K562 (cell line): ENCODE data around the gene IL17REL. TPM values are rescaled to one million over a fixed set of nuclear protein-coding genes. Genes with fewer than 3 reads are reported as not detected.

Experiments
- CBX8 ChIP-seq: fragments of 200-600 bp; sonication (generic); IDR thresholded peaks from 2 replicates; pipeline ENCODE4 v1.6.1; 2012; ENCODE audit warnings: borderline replicate concordance, mixed run types, low read depth, mild to moderate bottlenecking, moderate library complexity, mixed read lengths, low read length, control low read depth, inconsistent platforms; ENCODE audit not compliant: poor library complexity, severe bottlenecking; ENCODE audit errors: extremely low read depth
- CHD1 ChIP-seq: fragments of 200-600 bp; sonication (generic); IDR thresholded peaks from one replicate; pipeline ENCODE4 v1.6.1; 2012; ENCODE audit warnings: mild to moderate bottlenecking, moderate library complexity, low read length, inconsistent platforms
- SAFB2 ChIP-seq: fragments of 200-400 bp; formaldehyde crosslinking; IDR thresholded peaks from 2 replicates; pipeline ENCODE4 v1.6.1; 2018; ENCODE audit warnings: borderline replicate concordance, low read length, low read depth, moderate library complexity; ENCODE audit not compliant: severe bottlenecking
- SRSF7 ChIP-seq: fragments of 200-400 bp; formaldehyde crosslinking; optimal IDR thresholded peaks from 2 replicates; pipeline ENCODE3; 2017; ENCODE audit warnings: mild to moderate bottlenecking, low read depth, low read length
- ZNF239 ChIP-seq: fragments of 250-450 bp; sonication (Bioruptor Pico); IDR thresholded peaks from 2 replicates; pipeline ENCODE4 v1.4.0; 2020; ENCODE audit warnings: mild to moderate bottlenecking
- polyA plus RNA-seq, 8 experiments: library from polyadenylated mRNA; depleted of rRNA in 4 of 8; stranded (reverse) in 5 of 8; unstranded in 3 of 8; fragments of >200 nt; fragmentation: Nextera tagmentation in 2 of 8; fragmentation: Illumina TruSeq in 1 of 8; extraction: Ambion mirVana in 2 of 8; extraction: Trizol in 1 of 8; gene quantifications; 2 replicates each; pipeline versions ENCODE4 v1.2.1 to v1.2.3, GENCODE V29; 2011 to 2014; ENCODE audit warnings: inconsistent platforms in 1 of 8, missing spikeins in 1 of 8
- total RNA-seq, 7 experiments: library from RNA; depleted of rRNA in 6 of 7; stranded (reverse); fragments of >200 nt in 6 of 7; fragmentation: Illumina TruSeq in 2 of 7; extraction: Trizol in 2 of 7; gene quantifications; 2 replicates each; pipeline versions ENCODE4 v1.2.1 to v1.2.3, GENCODE V29; 2011 to 2021; ENCODE audit warnings: low replicate concordance in 1 of 7
- TF ChIP-seq, protein P1 (sequence below), 2 experiments: fragments of 450-650 bp; formaldehyde crosslinking in 1 of 2; IDR thresholded peaks; 2 replicates each; pipeline versions ENCODE4 v1.4.0 to v1.6.1; 2014 to 2020; ENCODE audit warnings: mild to moderate bottlenecking in 2 of 2, borderline replicate concordance in 1 of 2, low read depth in 1 of 2
- TF ChIP-seq, protein P2 (sequence below), 3 experiments: fragments of 200-800 bp in 1 of 3; fragments of 250-450 bp in 1 of 3; fragments of 450-650 bp in 1 of 3; sonication (Bioruptor Pico) in 1 of 3; sonication (Bioruptor generic) in 1 of 3; formaldehyde crosslinking in 1 of 3; IDR thresholded peaks; 2 replicates each; pipeline versions ENCODE4 v1.6.1 to v1.8.0; 2016 to 2022; ENCODE audit warnings: mild to moderate bottlenecking in 2 of 3, missing genetic modification characterization in 2 of 3, missing compliant biosample characterization in 1 of 3, moderate library complexity in 1 of 3

Gene IL17REL
- total and polyA plus RNA-seq, 9 of the 15 experiments (the other 6 are each of a cell fraction or from before 2014, with no cell fraction given) = 0.05 to 0.42 (median 0.11) TPM; not detected in 4

DNA sequence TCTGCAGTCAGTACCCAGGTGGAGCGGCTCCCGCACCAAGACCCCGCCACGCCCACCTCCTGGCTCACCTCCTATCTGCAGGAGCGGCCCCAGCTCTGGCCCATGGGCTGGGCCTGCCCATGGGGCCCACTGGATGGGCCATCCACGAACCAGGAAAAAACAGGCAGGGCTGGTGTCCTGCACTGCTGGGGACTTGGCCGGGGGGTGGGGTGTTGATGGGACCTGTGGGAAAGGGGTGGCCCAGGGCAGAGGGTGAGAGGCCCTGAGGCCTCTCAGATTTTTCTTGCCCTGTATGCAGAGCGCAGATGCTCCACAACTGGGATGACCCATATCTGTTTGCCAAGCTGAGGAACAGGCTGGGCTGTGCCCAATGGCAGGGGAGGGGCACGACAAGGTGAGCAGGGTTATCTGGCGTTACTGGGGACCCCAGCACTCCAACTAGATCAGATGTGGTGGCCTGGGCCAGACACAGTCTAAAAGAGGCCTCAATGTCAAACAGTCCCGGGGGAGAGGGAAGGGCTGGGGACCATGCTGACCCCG is 54.7 kb downstream of the IL17REL start (continued):
- TF ChIP-seq, protein P1, sequence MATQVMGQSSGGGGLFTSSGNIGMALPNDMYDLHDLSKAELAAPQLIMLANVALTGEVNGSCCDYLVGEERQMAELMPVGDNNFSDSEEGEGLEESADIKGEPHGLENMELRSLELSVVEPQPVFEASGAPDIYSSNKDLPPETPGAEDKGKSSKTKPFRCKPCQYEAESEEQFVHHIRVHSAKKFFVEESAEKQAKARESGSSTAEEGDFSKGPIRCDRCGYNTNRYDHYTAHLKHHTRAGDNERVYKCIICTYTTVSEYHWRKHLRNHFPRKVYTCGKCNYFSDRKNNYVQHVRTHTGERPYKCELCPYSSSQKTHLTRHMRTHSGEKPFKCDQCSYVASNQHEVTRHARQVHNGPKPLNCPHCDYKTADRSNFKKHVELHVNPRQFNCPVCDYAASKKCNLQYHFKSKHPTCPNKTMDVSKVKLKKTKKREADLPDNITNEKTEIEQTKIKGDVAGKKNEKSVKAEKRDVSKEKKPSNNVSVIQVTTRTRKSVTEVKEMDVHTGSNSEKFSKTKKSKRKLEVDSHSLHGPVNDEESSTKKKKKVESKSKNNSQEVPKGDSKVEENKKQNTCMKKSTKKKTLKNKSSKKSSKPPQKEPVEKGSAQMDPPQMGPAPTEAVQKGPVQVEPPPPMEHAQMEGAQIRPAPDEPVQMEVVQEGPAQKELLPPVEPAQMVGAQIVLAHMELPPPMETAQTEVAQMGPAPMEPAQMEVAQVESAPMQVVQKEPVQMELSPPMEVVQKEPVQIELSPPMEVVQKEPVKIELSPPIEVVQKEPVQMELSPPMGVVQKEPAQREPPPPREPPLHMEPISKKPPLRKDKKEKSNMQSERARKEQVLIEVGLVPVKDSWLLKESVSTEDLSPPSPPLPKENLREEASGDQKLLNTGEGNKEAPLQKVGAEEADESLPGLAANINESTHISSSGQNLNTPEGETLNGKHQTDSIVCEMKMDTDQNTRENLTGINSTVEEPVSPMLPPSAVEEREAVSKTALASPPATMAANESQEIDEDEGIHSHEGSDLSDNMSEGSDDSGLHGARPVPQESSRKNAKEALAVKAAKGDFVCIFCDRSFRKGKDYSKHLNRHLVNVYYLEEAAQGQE (IDR thresholded peaks at IDR 0.05; ENCODE audit: borderline replicate concordance) = no peak
- TF ChIP-seq, protein P1 (CRISPR knock-in tag; IDR thresholded peaks at IDR 0.05; ENCODE audit: low read depth) = no peak
- no peak for TF ChIP-seq ZNF239 (CRISPR knock-in tag)
- TF ChIP-seq CHD1 = no peak
- no peak for TF ChIP-seq CBX8
- no peak for TF ChIP-seq SAFB2
- TF ChIP-seq, protein P2, sequence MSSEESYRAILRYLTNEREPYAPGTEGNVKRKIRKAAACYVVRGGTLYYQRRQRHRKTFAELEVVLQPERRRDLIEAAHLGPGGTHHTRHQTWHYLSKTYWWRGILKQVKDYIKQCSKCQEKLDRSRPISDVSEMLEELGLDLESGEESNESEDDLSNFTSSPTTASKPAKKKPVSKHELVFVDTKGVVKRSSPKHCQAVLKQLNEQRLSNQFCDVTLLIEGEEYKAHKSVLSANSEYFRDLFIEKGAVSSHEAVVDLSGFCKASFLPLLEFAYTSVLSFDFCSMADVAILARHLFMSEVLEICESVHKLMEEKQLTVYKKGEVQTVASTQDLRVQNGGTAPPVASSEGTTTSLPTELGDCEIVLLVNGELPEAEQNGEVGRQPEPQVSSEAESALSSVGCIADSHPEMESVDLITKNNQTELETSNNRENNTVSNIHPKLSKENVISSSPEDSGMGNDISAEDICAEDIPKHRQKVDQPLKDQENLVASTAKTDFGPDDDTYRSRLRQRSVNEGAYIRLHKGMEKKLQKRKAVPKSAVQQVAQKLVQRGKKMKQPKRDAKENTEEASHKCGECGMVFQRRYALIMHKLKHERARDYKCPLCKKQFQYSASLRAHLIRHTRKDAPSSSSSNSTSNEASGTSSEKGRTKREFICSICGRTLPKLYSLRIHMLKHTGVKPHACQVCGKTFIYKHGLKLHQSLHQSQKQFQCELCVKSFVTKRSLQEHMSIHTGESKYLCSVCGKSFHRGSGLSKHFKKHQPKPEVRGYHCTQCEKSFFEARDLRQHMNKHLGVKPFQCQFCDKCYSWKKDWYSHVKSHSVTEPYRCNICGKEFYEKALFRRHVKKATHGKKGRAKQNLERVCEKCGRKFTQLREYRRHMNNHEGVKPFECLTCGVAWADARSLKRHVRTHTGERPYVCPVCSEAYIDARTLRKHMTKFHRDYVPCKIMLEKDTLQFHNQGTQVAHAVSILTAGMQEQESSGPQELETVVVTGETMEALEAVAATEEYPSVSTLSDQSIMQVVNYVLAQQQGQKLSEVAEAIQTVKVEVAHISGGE (CRISPR knock-in tag; IDR thresholded peaks at IDR 0.05) = no peak
- no peak for TF ChIP-seq SRSF7
